GM12873 (cell line): Measurements from ENCODE around the gene GABRA4.

Experiments used
- CTCF ChIP-seq: IDR thresholded peaks from 2 replicates; pipeline ENCODE4 v1.5.1; 2012; ENCODE audit warnings: low read depth, mild to moderate bottlenecking, moderate library complexity, low read length, control low read depth; ENCODE audit not compliant: insufficient read depth; ENCODE audit errors: missing control alignments

The GABRA4 gene

DNA sequence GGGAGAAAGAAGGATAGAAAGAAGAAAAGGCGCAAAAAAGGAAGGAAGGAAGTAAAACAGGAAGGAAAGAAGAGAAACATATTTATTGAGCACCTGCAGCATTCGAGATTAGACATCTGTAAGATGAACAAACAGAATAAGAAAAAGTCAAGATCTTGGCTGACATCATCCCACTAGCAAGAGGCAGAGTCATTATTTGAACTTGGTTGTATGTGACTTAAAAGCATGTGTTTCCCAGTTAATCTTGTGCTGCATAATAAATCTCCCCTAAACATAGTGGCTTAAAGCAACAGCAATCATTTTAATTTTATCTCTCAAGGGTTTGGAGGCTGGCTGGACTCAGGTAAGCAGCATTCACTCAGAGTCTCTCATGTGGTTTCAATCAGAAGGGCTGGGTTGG lies 45.8 kb downstream of the GABRA4 start:
- TF ChIP-seq CTCF = no peak

- no peak for TF ChIP-seq CTCF
These were observed 46.4 kb downstream of the GABRA4 start for GRCh38 chr4:46946919-46947536.

GRCh38 chr4:46945062-46945461 lies 48.3 kb downstream of the GABRA4 start:
- TF ChIP-seq CTCF = no peak

DNA sequence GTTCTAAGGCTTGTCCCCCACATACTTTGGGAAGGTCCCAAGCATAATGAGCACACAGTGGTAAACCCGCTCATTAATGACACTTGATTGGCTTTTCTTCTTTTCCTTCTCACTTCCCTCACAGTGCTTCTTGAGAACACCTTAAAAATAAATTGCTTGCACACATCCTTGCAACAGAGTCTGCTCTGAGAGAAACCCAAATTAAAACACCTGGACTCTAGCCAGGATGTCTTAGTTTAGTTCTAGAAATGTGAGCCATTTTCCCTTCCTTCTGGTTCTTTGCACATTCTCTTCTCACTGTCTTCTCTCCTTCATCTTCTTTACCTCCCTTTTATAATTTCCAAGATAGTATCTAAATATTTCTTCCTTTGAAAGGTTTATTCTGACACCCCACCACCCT lies 49.0 kb downstream of the GABRA4 start:
- no peak for TF ChIP-seq CTCF

DNA sequence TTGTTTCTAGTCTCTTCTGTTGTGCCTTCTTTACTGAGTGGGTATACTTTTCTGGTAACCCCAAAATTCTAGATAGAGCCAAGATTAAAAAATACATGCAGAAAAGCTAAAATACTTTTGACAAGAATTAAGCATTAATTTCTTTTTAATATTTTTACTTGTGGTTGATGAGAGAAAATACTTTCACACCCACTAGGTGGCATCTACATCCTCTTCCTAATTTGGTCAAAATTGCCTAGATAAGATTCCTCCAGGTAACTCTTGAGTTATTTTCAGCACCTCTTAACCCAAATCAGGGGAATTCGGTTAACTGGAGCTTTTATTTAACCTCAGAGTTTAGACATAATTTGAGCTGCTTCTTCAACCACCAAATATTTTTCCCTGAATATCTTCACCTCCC lies 55.9 kb downstream of the GABRA4 start:
- TF ChIP-seq CTCF = peak; percentile 23

DNA sequence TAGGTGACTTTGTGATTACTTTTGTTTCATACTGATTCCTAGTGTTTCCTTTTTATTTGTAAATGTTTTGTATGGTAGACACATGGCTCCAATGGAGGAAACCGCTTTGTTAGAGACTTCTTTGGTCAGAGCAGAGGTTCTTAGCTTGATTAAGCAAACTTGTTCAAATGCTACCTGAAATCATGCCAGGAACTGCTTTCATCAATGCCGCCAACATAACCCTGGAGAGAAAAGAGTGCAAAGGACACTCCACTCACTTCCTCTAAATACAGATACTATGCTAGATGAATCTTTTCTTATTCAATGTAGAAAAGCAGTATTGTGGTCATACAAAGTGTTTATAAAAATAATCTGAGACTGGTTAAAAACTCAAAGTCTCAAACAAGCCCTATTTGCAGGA lies 58.7 kb downstream of the GABRA4 start:
- TF ChIP-seq CTCF = no peak

DNA sequence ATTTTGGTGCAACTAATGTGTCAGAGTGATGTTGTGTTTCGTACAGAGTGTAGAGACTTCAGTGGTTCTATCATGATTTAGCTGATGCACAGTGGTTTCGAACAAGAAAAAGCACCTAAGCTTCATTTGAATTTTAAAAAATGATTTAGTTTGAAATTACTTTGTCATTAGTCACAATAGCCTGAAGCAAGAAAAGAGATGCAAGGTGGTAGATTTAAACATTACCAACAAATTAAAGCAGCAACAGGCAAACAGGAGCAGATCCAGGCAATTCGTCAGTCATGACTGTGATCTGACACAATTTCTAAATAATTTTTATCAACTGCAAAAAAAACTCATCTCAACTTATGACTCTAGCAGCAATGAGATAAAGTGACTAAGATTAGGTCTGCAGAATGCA lies 59.7 kb downstream of the GABRA4 start:
- TF ChIP-seq CTCF = no peak
